Measurements from ENCODE around the gene ISL2. TPM values are rescaled to one million over a fixed set of nuclear protein-coding genes. Genes with fewer than 3 reads are reported as not detected.
"Not testable (repeated sequence)": the region's sequence is repeated elsewhere in the genome, so short reads cannot be mapped to it uniquely, and the experiment has no call there.

Gene ISL2
- total RNA-seq, 1 experiment from 2014 or later = 4.0 TPM

DNA sequence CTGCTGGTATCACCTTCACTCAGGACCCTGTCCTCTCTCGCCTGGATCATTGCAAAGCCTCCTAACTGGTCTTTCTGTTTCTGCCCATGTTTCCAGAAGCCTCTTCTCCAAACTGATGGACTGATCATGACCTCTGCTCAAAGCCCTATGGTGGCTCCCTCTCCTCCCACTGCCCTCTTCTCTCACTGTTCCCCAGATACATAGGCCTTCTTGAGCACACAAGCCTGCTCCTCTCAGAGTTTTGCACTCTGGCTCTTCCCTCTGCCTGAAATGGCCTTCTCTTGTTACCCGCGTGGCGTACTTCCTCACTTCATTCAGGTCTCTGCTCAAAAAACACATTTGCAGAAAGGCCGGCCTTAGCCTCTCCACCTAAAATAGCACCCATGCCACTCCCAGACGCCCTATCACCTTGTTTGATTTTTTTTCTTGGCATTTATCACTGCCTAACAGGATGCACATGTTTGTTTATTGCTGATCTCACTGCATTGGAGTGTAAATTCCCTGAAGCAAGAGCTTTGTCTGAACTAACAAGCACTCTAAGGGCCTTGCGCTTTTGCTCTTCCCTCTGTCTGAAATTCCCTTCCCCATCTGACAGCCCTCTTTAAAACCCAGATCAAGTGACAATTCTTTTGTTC lies 23.9 kb upstream of the ISL2 start:
- no peaks in the 10 kb centered on the region for H3K9me3 ChIP-seq (replicated peaks)
- peaks cover 11% of the 10 kb centered on the region for H3K36me3 ChIP-seq
- H3K27ac ChIP-seq = peak overlapping the region; percentile 63
- H3K4me1 ChIP-seq (replicated peaks) = peaks cover 35% of the 10 kb centered on the region
- peak; percentile 56 to 79 for DNase-seq (ENCODE audit: low read depth in 1 of 2, low spot score in 2 of 2)
- no peaks in the 10 kb centered on the region for H3K27me3 ChIP-seq (replicated peaks)
- H3K4me3 ChIP-seq = no peak overlapping the region

DNA sequence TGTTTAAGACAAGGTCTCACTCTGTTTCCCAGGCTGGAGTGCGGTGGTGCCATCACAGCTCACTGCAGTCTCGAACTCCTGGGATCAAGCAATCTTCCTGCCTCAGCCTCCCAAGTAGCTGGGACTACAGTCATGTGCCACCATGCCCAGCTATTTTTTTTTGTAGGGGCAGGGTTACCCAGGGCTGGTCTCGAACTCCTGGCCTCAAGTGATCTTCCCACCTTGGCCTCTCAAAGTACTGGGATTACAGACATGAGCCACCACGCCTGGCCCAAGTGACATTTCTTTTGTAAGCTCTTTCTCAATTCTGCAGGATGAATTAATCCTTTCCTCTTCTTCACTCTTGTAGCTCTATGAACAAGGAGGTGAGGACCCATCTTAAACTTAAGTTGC lies 23.4 kb upstream of the ISL2 start:
- H3K9me3 ChIP-seq (replicated peaks) = not testable (repeated sequence)

DNA sequence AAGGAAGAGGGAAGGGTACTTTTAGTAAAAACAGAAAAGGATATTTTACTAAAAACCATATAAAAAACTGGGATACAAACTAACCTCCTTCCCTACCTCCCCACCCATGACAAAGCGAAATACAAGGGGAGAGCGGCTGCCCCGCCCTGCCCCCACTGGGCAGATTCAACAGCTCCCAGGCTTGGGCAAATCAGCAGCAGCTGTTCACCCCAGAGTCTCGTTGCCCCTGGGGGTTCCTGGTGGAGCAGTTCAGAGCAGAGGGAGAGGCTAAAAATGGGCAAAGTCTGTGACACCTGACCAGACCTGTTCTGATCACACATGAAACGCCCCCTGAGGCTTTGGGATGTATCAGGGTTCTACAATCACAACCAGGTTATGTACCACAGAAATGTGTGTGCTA lies 22.8 kb upstream of the ISL2 start:
- Histone ChIP-seq H3K4me1 (replicated peaks) (peaks cover 35% of the 10 kb centered on the region), H3K27ac (peak overlapping the region; percentile 63; the same call in 1 of the 2 replicates), H3K36me3 (peaks cover 4% of the 10 kb centered on the region), H3K9me3 (replicated peaks) (no peaks in the 10 kb centered on the region), H3K4me3 (no peak overlapping the region), H3K27me3 (replicated peaks) (no peaks in the 10 kb centered on the region)
- no peak for DNase-seq (ENCODE audit: low read depth in 1 of 2, low spot score in 2 of 2)

More for the DNA sequence above, 23.4 kb upstream of the ISL2 start:
- H3K27ac ChIP-seq = peak overlapping the region; percentile 63
- peak in 1 of 2 experiments; percentile 9 for DNase-seq (ENCODE audit: low read depth in 1 of 2, low spot score in 2 of 2)
- not testable (repeated sequence) for H3K27me3 ChIP-seq (replicated peaks); H3K36me3 ChIP-seq; H3K4me3 ChIP-seq
- H3K4me1 ChIP-seq (replicated peaks) = peaks cover 35% of the 10 kb centered on the region

DNA sequence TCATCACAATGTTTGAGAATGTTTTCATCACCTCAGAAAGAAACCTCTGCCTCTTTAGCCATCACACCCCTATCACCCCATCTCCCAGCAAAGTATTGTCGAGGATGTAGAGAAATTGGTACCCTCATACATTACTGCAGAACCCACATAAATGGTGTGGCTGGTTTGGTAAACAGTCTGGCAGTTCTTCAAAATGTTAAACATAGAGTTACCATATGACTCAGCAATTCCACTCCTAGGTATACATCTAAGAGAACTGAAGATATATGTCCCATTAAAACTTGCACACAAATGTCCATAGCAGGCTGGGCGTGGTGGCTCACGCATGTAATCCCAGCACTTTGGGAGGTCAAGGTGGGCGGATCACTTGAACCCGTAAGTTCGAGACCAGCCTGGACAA lies 16.6 kb upstream of the ISL2 start:
- no peaks in the 10 kb centered on the region for H3K36me3 ChIP-seq
- no peak for DNase-seq (ENCODE audit: low read depth in 1 of 2, low spot score in 2 of 2)
- H3K4me3 ChIP-seq = no peak overlapping the region
- no peaks in the 10 kb centered on the region for H3K9me3 ChIP-seq (replicated peaks)
- no peak overlapping the region for H3K27ac ChIP-seq
- H3K27me3 ChIP-seq (replicated peaks) = no peaks in the 10 kb centered on the region
- H3K4me1 ChIP-seq (replicated peaks) = 0 out of 2 replicates have a peak, but pooled peaks cover 3% of the 10 kb centered on the region

GRCh38 chr15:76321171-76321570 lies 15.4 kb upstream of the ISL2 start:
- Histone ChIP-seq H3K4me3 (no peak overlapping the region), H3K27me3 (replicated peaks) (0 out of 2 replicates have a peak, but pooled peaks cover 3% of the 10 kb centered on the region), H3K27ac (no peak overlapping the region), H3K9me3 (replicated peaks) (no peaks in the 10 kb centered on the region), H3K4me1 (replicated peaks) (0 out of 2 replicates have a peak, but pooled peaks cover 3% of the 10 kb centered on the region), H3K36me3 (no peaks in the 10 kb centered on the region)
- no peak for DNase-seq (ENCODE audit: low read depth in 1 of 2, low spot score in 2 of 2)

DNA sequence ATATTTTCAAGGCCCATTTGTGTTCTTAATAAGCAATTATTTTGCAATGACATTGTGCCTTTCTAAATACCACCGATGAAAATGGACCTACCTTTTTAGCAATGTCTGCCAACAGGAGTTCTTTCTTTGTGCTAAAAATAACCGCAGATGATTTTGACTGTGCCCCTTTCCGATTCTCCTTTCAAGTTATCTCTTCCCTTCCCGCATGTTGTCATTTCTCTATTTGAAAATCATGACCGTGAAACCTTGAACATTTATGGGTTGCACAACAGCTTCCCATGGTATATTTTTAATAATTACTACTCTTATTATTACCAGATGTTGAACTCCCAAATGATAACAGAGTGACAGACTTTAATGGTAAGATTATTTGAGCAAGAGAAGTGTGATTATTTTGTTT lies 15.0 kb upstream of the ISL2 start:
- no peak overlapping the region for H3K27ac ChIP-seq
- no peak overlapping the region for H3K4me3 ChIP-seq
- H3K4me1 ChIP-seq (replicated peaks) = 0 out of 2 replicates have a peak, but pooled peaks cover 3% of the 10 kb centered on the region
- no peak for DNase-seq (ENCODE audit: low read depth in 1 of 2, low spot score in 2 of 2)
- no peaks in the 10 kb centered on the region for H3K36me3 ChIP-seq
- 0 out of 2 replicates have a peak, but pooled peaks cover 3% of the 10 kb centered on the region for H3K27me3 ChIP-seq (replicated peaks)
- H3K9me3 ChIP-seq (replicated peaks) = no peaks in the 10 kb centered on the region

GRCh38 chr15:76324066-76324465 lies 12.5 kb upstream of the ISL2 start:
- Histone ChIP-seq H3K4me1 (replicated peaks) (peaks cover 16% of the 10 kb centered on the region), H3K4me3 (no peak overlapping the region), H3K9me3 (replicated peaks) (no peaks in the 10 kb centered on the region), H3K36me3 (no peaks in the 10 kb centered on the region), H3K27me3 (replicated peaks) (0 out of 2 replicates have a peak, but pooled peaks cover 3% of the 10 kb centered on the region), H3K27ac (no peak overlapping the region)
- no peak for DNase-seq (ENCODE audit: low read depth in 1 of 2, low spot score in 2 of 2)

DNA sequence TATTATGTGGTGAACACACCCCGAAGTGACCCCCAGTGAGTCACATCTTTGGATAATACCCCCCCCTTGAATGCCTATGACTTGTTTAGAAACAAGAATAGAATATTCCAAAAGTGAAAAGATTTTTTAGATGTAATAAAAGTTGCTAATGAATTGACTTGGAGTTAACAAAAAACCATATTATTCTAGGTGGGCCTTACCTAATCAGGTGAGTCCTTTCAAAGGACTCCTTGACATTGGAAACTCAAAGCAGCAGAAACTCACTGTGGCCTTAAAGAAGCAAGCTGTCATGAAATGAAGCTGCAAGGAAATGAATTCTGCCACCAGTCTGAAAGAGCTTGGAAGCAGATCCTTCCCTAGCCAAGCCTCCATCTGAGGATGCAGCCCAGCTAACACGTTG lies 10.9 kb upstream of the ISL2 start:
- DNase-seq (ENCODE audit: low read depth in 1 of 2, low spot score in 2 of 2) = no peak
- H3K27me3 ChIP-seq (replicated peaks) = 0 out of 2 replicates have a peak, but pooled peaks cover 3% of the 10 kb centered on the region
- H3K4me1 ChIP-seq (replicated peaks) = peaks cover 16% of the 10 kb centered on the region
- H3K4me3 ChIP-seq = no peak overlapping the region
- H3K27ac ChIP-seq = no peak overlapping the region
- H3K36me3 ChIP-seq = no peaks in the 10 kb centered on the region
- H3K9me3 ChIP-seq (replicated peaks) = no peaks in the 10 kb centered on the region

DNA sequence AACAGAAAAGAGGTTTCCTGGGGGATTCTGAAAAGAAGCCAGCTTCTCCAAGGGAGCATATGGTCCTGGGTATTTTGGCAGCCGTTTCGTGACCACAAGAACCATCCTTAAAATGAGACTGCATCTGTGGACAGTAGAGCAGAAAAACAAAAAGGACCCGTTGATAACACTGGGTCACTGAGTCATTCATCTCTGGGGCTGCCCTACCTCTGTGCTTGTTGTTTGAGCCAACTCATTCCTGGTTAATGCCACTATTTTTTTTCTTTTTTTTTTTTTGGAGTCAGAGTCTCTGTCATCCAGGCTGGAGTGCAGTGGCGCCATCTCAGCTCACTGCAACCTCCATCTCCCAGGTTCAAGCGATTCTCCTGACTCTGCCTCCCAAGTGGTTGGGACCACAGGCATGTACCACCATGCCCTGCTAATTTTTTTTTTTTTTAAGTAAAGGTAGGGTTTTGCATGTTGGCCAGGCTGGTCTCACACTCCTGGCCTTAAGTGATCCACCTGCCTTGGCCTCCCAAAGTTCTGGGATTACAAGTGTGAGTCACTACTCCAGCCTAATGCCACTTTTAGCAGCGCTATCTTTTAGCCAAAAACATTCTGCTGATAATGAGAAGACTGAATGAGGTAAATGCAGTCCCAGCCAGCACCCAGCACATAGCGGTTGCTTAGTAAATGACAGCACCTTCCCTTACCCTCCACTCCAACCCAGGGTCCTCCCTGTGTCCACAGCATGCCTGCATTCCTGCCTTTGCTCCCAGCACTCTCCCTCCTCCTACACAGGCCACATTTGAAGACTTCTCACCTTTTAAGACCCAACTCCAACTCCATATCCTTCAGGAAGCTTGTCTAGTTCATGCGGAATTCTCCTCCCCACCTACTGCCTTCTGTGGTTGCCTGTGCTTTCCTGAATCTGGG lies 9.1 kb upstream of the ISL2 start:
- Histone ChIP-seq H3K4me1 (replicated peaks) (peaks cover 13% of the 10 kb centered on the region), H3K4me3 (no peak overlapping the region), H3K9me3 (replicated peaks) (no peaks in the 10 kb centered on the region), H3K36me3 (no peaks in the 10 kb centered on the region), H3K27me3 (replicated peaks) (0 out of 2 replicates have a peak, but pooled peaks cover 3% of the 10 kb centered on the region), H3K27ac (no peak overlapping the region)
- DNase-seq (ENCODE audit: low read depth in 1 of 2, low spot score in 2 of 2) = peak; percentile 44 to 55

DNA sequence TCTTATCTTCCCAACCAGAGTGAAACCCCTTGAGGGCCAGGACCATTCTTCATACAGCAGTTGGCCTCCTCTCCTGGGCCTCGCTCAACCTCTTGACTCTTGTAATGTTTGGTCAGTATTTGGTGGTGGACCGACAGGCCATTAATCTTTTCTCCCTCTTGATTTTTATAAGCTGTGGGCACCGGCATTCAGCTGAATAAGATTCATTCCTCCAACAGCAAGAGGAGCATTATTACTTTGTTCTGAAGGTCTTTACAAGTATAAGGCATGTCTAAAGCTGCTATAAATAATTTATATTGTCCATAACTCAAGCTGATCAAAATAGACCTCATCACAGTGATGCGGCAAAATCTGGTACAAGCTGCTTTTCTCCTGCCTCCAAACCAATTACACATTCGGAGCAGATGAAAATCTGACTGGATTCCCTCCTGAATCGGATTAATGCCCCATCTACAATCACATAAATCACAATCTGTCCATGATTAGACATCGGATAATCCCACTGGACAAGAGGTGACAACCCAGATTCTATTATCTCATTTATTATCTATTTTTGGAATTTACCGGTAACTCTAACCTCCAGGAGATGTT lies 8.4 kb upstream of the ISL2 start:
- H3K27ac ChIP-seq = no peak overlapping the region
- H3K9me3 ChIP-seq (replicated peaks) = no peaks in the 10 kb centered on the region
- no peaks in the 10 kb centered on the region for H3K36me3 ChIP-seq
- peaks cover 13% of the 10 kb centered on the region for H3K4me1 ChIP-seq (replicated peaks)
- H3K4me3 ChIP-seq = no peak overlapping the region
- H3K27me3 ChIP-seq (replicated peaks) = 0 out of 2 replicates have a peak, but pooled peaks cover 3% of the 10 kb centered on the region
- DNase-seq (ENCODE audit: low read depth in 1 of 2, low spot score in 2 of 2) = peak in 1 of 2 experiments; percentile 16

GRCh38 chr15:76328958-76329357 lies 7.6 kb upstream of the ISL2 start:
- Histone ChIP-seq H3K4me1 (replicated peaks) (peaks cover 13% of the 10 kb centered on the region), H3K36me3 (no peaks in the 10 kb centered on the region), H3K4me3 (no peak overlapping the region), H3K9me3 (replicated peaks) (no peaks in the 10 kb centered on the region), H3K27ac (no peak overlapping the region), H3K27me3 (replicated peaks) (0 out of 2 replicates have a peak, but pooled peaks cover 3% of the 10 kb centered on the region)
- peak in 1 of 2 experiments; percentile 31 for DNase-seq (ENCODE audit: low read depth in 1 of 2, low spot score in 2 of 2)

- Histone ChIP-seq H3K27ac (no peak overlapping the region), H3K9me3 (replicated peaks) (no peaks in the 10 kb centered on the region)
- peak; percentile 36 to 56 for DNase-seq (ENCODE audit: low read depth in 1 of 2, low spot score in 2 of 2)
These were observed 6.4 kb upstream of the ISL2 start for GRCh38 chr15:76330080-76330680.

GRCh38 chr15:76332796-76333195 lies 3.8 kb upstream of the ISL2 start:
- no peaks in the 10 kb centered on the region for H3K9me3 ChIP-seq (replicated peaks)
- H3K27me3 ChIP-seq (replicated peaks) = no peaks in the 10 kb centered on the region
- H3K4me1 ChIP-seq (replicated peaks) = peaks cover 15% of the 10 kb centered on the region
- no peaks in the 10 kb centered on the region for H3K36me3 ChIP-seq
- H3K27ac ChIP-seq = no peak overlapping the region
- DNase-seq (ENCODE audit: low read depth in 1 of 2, low spot score in 2 of 2) = peak in 1 of 2 experiments; percentile 27
- H3K4me3 ChIP-seq = no peak overlapping the region

More at GRCh38 chr15:76330080-76330680, 6.4 kb upstream of the ISL2 start:
- Histone ChIP-seq H3K4me1 (replicated peaks) (peaks cover 13% of the 10 kb centered on the region), H3K36me3 (no peaks in the 10 kb centered on the region), H3K4me3 (no peak overlapping the region), H3K27me3 (replicated peaks) (0 out of 2 replicates have a peak, but pooled peaks cover 3% of the 10 kb centered on the region)
